Stimulated activated CD4-positive, alpha-beta T cell treated with anti-CD3 and anti-CD28 coated beads, Interleukin-12 subunit alpha, Interleukin-12 subunit beta, amount 100 ng/mL, for 48 hours (primary cell): ENCODE measurements around the gene DCDC2C.
A peak's percentile ranks its signal among the peaks of the same experiment; 100 is the strongest.
"Not testable (repeated sequence)": the region's sequence is repeated elsewhere in the genome, so short reads cannot be mapped to it uniquely, and the experiment has no call there.

Source experiments
- DNase-seq, 3 donors: peaks; one replicate each; pipeline ENCODE4 v3.0.0-alpha.2; 2020; ENCODE audit warnings: low read depth in 2 of 3, low spot score in 1 of 3

DCDC2C gene

DNA sequence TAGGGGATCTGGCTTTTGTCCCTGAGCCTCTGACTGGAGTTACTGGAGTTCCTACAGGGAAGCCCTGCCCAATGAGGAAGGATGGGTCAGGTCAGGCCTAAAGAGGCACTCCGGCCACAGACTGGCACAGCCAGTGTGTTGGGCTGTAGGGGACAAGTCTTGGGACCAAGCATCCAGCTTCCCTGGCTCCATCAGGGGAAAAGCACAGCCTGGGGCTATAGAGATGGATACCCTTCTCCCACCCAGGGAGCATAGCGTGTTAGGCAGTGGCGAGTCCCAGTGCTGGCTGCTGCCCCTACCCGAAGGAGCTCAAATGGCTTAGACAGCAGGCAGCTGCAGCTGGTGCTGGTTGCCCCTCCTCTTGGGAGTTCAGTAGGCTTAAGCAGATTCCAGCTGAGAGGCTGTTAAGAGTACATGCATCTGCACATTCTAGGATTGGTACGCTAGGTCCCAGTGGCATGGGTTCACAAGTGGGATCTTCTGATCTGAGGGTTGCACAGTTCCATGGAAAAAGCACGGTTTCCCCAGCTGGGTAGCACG lies 111.4 kb downstream of the DCDC2C start:
- no peak for DNase-seq

DNA sequence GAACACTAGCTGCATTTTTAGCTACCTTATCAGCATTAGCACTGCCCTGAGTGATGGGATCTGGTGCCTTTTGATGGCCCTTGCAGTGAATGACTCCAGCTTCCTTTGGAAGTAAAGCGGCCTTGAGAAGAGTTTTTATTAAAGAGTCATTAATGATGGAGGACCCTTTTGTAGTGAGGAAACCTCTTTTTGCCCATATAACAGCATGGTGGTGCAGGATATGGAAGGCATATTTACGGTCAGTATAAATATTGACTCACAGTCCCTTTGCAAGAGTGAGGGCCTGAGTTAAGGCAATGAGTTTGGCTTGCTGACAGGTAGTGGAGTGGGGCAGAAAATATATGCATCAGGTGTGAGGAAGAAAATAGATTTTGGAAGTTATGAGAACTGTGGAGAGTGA lies 113.8 kb downstream of the DCDC2C start:
- DNase-seq = not testable (repeated sequence)

GRCh38 chr2:3823748-3824147 lies 120.4 kb downstream of the DCDC2C start:
- DNase-seq = no peak

GRCh38 chr2:3827673-3828575 lies 124.5 kb downstream of the DCDC2C start:
- DNase-seq = peak in 1 of 3 donors; percentile 5

GRCh38 chr2:3830796-3831195 lies 127.4 kb downstream of the DCDC2C start:
- no peak for DNase-seq

GRCh38 chr2:3837086-3837485 lies 133.7 kb downstream of the DCDC2C start:
- DNase-seq = no peak

GRCh38 chr2:3838348-3838747 lies 135.0 kb downstream of the DCDC2C start:
- no peak for DNase-seq

DNA sequence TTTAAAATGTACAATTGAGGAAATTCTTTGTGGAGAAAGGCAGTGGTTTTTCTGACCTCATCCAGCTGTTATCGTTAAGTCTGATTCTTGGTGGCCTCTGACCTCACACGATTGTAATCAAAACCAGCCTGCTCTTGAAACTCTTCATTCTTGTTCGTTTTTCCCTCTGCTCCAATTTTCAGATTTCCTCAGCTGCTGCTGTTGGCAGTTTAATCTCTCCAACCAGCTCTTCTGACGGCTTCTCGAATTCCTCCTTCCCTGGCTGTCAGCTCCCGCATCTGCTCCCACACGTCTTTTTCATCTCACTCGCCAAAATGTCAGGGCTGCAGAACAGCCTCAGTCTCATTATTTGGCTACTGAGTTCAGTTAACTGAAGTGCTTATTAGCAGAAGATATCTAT lies 136.1 kb downstream of the DCDC2C start:
- no peak for DNase-seq

DNA sequence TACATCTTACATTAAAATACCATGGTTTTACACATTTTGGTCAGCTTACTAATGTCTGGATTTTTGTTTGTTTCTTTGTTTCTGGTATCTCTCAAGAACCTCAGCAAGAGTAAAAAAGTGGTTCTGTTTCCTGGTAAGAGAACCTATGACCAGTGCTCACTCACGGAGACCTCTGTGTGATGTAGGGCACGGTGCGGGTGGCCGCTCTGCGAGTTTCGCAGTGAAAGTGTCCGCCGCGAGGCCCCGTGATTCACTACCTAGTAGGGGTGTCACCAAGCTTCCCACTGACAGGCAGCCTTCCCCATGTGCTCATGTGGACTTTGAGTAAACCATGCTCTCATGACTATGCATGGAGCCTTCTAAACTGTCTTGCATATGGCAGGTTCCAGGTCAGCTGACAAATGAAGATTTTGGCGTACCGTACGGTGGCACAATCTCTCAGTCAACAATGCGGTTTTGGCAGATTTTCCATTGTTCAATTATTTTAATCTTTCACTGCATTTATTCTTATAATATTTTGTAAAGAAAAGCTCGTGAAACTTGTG lies 137.3 kb downstream of the DCDC2C start:
- DNase-seq = no peak

- DNase-seq = no peak
Observed at GRCh38 chr2:3847397-3848052, 144.2 kb downstream of the DCDC2C start.

- DNase-seq = no peak
Observed at GRCh38 chr2:3848776-3849175, 145.4 kb downstream of the DCDC2C start.

- no peak for DNase-seq
Observed at GRCh38 chr2:3849213-3849612, 145.8 kb downstream of the DCDC2C start.

DNA sequence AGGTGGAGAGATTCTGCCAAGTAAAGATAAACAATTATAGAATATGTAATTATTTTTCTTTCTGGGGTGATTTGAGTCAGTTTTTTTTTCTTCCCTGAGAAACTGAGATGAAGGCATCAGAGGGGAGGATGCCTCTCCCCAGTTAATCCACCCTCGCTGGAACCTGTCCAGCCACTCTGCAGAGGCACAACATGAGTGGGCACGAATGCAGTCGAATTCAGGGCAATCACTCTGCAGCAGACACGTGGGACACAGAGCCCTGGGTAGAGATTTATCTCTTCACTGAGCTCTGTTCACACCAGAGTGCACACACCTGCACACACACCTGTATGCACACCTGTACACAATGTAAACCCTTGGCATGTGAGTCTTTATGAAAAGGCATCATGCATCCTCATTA lies 154.2 kb downstream of the DCDC2C start:
- no peak for DNase-seq

DNA sequence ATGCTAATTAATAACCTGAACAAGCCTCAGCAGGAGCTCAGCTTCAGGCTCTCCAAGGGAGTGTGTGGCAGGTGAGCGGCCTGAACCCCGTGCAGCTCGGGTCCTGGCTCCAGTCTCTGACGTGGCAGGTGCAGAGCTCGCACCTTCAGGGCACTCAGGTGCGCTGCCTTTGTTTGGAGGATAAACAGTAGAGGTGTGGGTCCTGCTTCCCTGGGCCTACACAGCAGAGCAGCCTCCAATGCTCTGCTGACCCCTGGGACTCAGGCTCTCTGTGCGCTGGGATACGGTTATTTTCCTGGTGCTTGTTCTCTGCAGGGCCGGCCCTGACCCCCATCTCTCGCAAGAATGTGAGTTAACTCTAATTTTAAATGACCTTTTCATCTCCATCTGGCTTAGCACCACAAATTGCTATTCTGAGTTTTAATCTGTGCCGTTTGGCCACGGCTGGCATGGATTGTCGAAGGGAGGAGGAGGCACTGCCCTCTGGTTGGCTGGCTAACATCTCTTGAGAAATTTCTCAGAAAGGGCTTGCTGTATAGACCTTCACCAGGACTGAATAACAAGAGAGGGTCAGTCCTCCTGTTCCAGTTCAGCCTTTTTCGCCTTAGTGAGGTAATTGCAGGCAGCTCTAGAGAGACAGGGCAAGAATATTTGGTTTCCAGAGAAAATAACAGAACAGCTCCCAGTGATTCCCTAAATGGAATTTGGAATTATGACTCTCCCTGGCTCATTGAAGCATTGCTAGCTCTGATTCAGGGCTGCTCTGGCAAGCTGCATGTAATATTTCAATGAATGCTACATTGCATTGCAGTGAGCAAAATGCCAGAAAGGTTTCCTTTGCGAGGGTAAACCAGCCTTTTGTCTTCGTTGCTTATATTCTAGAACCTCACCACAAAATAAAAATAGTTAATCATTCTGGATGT lies 161.8 kb downstream of the DCDC2C start:
- DNase-seq = no peak

- no peak for DNase-seq
Observed at GRCh38 chr2:3867469-3867868, 164.1 kb downstream of the DCDC2C start.

DNA sequence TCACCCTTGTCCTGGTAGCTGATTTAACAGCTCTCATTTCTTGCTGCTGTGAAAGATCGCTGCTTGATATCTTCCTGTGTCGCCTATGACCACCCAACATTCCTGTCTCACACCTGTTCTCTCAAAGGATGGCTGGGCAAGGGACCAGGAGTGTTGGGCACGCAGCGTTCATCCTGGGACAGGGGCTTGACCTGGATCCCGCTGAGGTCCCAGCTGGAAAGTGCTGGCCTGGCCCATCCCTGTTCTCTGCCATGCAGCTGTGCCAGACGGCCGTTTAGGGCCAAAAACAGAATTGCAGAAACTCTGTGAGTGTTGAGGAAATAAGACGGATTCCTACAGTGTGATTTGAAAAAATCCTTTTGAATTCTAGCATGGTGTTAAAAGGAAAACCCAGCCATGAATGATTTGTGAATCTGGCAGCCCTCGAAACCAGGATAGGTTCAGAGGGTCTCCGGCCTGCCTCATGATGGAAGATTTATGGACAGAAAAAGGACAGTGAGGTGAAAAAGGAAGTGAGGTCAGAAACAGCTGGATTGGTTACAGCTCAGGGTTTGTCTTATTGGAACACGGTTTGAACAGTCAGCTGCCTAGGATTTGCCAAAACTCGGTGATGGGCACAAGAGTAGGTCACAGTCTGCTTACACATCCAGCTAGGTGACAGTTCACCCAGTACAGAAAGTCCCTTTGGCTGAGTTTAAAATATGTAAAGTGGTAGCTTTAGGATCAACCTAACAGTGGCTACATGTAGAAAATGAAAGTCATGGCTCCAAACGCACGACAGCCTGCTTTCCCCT lies 164.8 kb downstream of the DCDC2C start:
- DNase-seq = no peak

GRCh38 chr2:3870222-3870621 lies 166.8 kb downstream of the DCDC2C start:
- DNase-seq = no peak

DNA sequence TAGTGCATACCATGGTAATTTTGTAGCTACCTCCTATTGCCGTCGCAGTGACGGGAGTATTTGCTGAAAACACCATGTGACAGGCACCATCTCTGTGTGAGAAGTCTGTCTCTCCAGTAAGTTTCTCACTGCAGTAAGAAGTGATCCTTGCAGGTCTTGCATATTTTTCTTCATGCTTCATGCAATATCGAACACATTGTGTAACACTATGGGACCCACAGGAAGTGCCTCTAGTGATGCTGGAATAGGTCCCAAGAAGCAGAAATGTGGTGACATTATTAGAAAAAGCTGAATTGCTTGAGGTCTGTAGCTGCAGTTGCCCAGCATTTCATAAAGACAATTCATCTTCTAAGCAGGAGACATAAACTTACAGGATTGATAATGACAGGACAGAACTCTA lies 167.6 kb downstream of the DCDC2C start:
- DNase-seq = no peak

- DNase-seq = no peak
Observed at GRCh38 chr2:3872451-3872850, 169.1 kb downstream of the DCDC2C start.

- no peak for DNase-seq
Observed at GRCh38 chr2:3873899-3874298, 170.5 kb downstream of the DCDC2C start.
